K562 (cell line): ENCODE results near the gene TRAIP. TPM values are rescaled to one million over a fixed set of nuclear protein-coding genes. Genes with fewer than 3 reads are reported as not detected.

Experiments used
- ATF7 ChIP-seq: fragments of 450-650 bp; IDR thresholded peaks from 2 replicates; pipeline ENCODE4 v1.7.1; 2014; ENCODE audit warnings: mild to moderate bottlenecking, moderate library complexity
- CC2D1A ChIP-seq: fragments of 450-650 bp; IDR thresholded peaks from 2 replicates; pipeline ENCODE4 v1.6.1; 2017; ENCODE audit warnings: mild to moderate bottlenecking
- CCNT2 ChIP-seq: IDR thresholded peaks from 2 replicates; pipeline ENCODE4 v1.6.1; 2011; ENCODE audit warnings: borderline replicate concordance, low read depth, mild to moderate bottlenecking, moderate library complexity, mixed read lengths, low read length; ENCODE audit not compliant: insufficient read length; ENCODE audit errors: extremely low read depth
- E2F4 ChIP-seq: sonication (generic); formaldehyde crosslinking; IDR thresholded peaks from 2 replicates; pipeline ENCODE4 v1.8.0; 2022; ENCODE audit warnings: mild to moderate bottlenecking, low read depth, missing genetic modification reagents
- GTF2F1 ChIP-seq: IDR thresholded peaks from 2 replicates; pipeline ENCODE4 v1.6.1; 2011; ENCODE audit warnings: low read depth, low read length, improper control_type of control experiment
- HNRNPL ChIP-seq: fragments of 200-400 bp; formaldehyde crosslinking; IDR thresholded peaks from 2 replicates; pipeline ENCODE4 v1.6.1; 2017; ENCODE audit warnings: low read depth, mild to moderate bottlenecking, low read length
- KAT7 ChIP-seq: sonication (generic); formaldehyde crosslinking; IDR thresholded peaks from 2 replicates; pipeline ENCODE4 v1.8.0; 2022; ENCODE audit warnings: missing genetic modification reagents, mild to moderate bottlenecking, borderline replicate concordance
- MAX ChIP-seq: sonication (generic); formaldehyde crosslinking; IDR thresholded peaks from 2 replicates; pipeline ENCODE4 v1.9.0; 2022; ENCODE audit warnings: mild to moderate bottlenecking, missing genetic modification reagents
- MYBL2 ChIP-seq, 2 experiments: fragments of 450-650 bp in 1 of 2; sonication (generic) in 1 of 2; formaldehyde crosslinking in 1 of 2; IDR thresholded peaks; 2 replicates each; pipeline versions ENCODE4 v1.6.1 to v1.8.1; 2017 to 2022; ENCODE audit warnings: borderline replicate concordance in 1 of 2, inconsistent platforms in 1 of 2, low read depth in 1 of 2, mild to moderate bottlenecking in 1 of 2, missing genetic modification reagents in 1 of 2, moderate library complexity in 1 of 2
- MYNN ChIP-seq, 2 experiments: sonication (generic); formaldehyde crosslinking in 1 of 2; IDR thresholded peaks; 2 replicates each; pipeline versions ENCODE4 v1.5.0 to v1.6.1; 2016 to 2020; ENCODE audit warnings: antibody characterized with exemption in 1 of 2, missing genetic modification reagents in 1 of 2
- OTX1 ChIP-seq: fragments of 450-650 bp; formaldehyde crosslinking; IDR thresholded peaks from 2 replicates; pipeline ENCODE4 v1.4.0; 2022; ENCODE audit warnings: mild to moderate bottlenecking
- SMAD3 ChIP-seq: fragments of 450-650 bp; formaldehyde crosslinking; conservative IDR thresholded peaks from 2 replicates; pipeline ENCODE4 v1.4.0; 2020; ENCODE audit warnings: mild to moderate bottlenecking
- SMARCE1 ChIP-seq: fragments of 450-650 bp; IDR thresholded peaks from 2 replicates; pipeline ENCODE4 v1.7.1; 2016; ENCODE audit warnings: mild to moderate bottlenecking
- TAF7 ChIP-seq: fragments of 450-650 bp; IDR thresholded peaks from 2 replicates; pipeline ENCODE4 v1.6.1; 2016; ENCODE audit warnings: missing genetic modification characterization, missing compliant biosample characterization
- ZBTB26 ChIP-seq: fragments of 450-650 bp; formaldehyde crosslinking; IDR thresholded peaks from 2 replicates; pipeline ENCODE4 v1.4.0; 2022; ENCODE audit warnings: missing genetic modification characterization
- ZNF143 ChIP-seq: sonication (generic); formaldehyde crosslinking; IDR thresholded peaks from 2 replicates; pipeline ENCODE4 v1.9.0; 2022; ENCODE audit warnings: mild to moderate bottlenecking, missing genetic modification reagents
- ZNF184 ChIP-seq: sonication (generic); formaldehyde crosslinking; IDR thresholded peaks from 2 replicates; pipeline ENCODE4 v1.5.0; 2020; ENCODE audit warnings: missing genetic modification reagents
- ZNF431 ChIP-seq: sonication (generic); formaldehyde crosslinking; IDR thresholded peaks from 2 replicates; pipeline ENCODE4 v1.8.0; 2022; ENCODE audit warnings: mild to moderate bottlenecking, missing genetic modification reagents
- polyA plus RNA-seq, 8 experiments: library from polyadenylated mRNA; depleted of rRNA in 4 of 8; stranded (reverse) in 5 of 8; unstranded in 3 of 8; fragments of >200 nt; fragmentation: Nextera tagmentation in 2 of 8; fragmentation: Illumina TruSeq in 1 of 8; extraction: Ambion mirVana in 2 of 8; extraction: Trizol in 1 of 8; gene quantifications; 2 replicates each; pipeline versions ENCODE4 v1.2.1 to v1.2.3, GENCODE V29; 2011 to 2014; ENCODE audit warnings: inconsistent platforms in 1 of 8, missing spikeins in 1 of 8
- total RNA-seq, 7 experiments: library from RNA; depleted of rRNA in 6 of 7; stranded (reverse); fragments of >200 nt in 6 of 7; fragmentation: Illumina TruSeq in 2 of 7; extraction: Trizol in 2 of 7; gene quantifications; 2 replicates each; pipeline versions ENCODE4 v1.2.1 to v1.2.3, GENCODE V29; 2011 to 2021; ENCODE audit warnings: low replicate concordance in 1 of 7
- TF ChIP-seq, protein P1 (sequence below): fragments of 250-450 bp; sonication (Bioruptor Pico); IDR thresholded peaks from 2 replicates; pipeline ENCODE4 v1.8.0; 2021; ENCODE audit warnings: moderate library complexity, mild to moderate bottlenecking, inconsistent platforms
- TF ChIP-seq, protein P2 (sequence below): sonication (generic); formaldehyde crosslinking; IDR thresholded peaks from 2 replicates; pipeline ENCODE4 v1.4.0; 2020; ENCODE audit warnings: mild to moderate bottlenecking, missing genetic modification reagents

The TRAIP gene
- total and polyA plus RNA-seq, 9 of the 15 experiments (the other 6 are each of a cell fraction or from before 2014, with no cell fraction given) = 14.3 to 38.6 (median 21.2) TPM

DNA sequence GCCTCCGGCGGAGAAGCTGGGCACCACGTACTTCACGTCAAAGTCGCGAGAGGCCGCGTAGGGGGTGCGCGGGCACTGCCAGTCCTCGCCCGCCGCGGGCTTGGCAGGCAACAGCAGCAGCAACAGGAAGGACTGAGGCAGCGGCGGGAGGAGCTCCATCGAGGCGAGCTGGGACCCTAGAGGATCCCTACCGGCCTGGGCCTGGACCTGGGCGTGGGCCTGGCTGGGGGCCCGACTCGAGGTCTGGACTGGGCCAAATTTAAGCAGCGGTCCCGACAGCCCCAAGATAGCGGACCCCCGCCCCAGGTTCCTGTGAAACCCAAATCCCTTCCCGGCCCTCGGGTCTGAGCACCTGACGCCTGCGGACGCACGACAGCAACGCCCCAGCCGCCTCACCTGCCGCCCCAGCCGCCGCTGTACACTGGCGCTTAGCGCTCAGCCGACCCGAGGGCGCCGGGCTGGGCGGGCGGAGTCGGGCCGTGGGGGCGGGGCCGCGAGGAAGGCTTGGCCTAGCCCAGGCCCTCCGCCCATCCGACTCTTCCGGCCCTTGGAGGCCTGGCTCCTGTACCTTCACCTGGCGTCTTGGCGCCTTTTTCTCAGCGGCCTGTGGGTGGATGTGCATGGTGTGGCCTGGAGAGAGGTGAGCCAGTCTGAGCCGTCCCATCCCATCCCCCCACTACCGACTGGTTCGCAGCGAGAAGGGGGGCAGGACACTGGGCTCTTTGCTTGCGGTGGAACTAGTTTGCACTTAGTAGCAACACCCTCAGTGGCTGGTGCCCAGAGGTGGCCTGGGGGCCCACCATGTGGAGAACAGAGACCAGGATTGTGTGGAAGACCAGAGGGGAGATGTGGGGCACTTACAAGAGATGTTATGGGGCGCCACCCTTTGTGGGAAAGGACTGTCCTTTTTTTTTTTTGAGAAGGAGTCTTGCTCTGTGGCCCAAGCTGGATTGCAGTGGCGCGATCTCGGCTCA is 47.4 kb upstream of the TRAIP start, which contains the start of gene MST1R (continued):
- TF ChIP-seq, protein P1, sequence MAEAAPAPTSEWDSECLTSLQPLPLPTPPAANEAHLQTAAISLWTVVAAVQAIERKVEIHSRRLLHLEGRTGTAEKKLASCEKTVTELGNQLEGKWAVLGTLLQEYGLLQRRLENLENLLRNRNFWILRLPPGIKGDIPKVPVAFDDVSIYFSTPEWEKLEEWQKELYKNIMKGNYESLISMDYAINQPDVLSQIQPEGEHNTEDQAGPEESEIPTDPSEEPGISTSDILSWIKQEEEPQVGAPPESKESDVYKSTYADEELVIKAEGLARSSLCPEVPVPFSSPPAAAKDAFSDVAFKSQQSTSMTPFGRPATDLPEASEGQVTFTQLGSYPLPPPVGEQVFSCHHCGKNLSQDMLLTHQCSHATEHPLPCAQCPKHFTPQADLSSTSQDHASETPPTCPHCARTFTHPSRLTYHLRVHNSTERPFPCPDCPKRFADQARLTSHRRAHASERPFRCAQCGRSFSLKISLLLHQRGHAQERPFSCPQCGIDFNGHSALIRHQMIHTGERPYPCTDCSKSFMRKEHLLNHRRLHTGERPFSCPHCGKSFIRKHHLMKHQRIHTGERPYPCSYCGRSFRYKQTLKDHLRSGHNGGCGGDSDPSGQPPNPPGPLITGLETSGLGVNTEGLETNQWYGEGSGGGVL (CRISPR knock-in tag) = no peak
- no peak for TF ChIP-seq OTX1
- TF ChIP-seq ATF7 = peak; percentile 26; the same call in 1 of the 2 replicates
- TF ChIP-seq MYBL2 (IDR thresholded peaks at IDR 0.05; ENCODE audit: low read depth) = no peak
- no peak for TF ChIP-seq MYBL2 (CRISPR knock-in tag; IDR thresholded peaks at IDR 0.05; ENCODE audit: borderline replicate concordance)
- no peak for TF ChIP-seq ZBTB26
- TF ChIP-seq ZNF184 = no peak
- no peak; the same call in 1 of the 2 replicates for TF ChIP-seq ZNF143 (CRISPR knock-in tag)
- TF ChIP-seq E2F4 (CRISPR knock-in tag) = no peak
- peak; percentile 80; the same call in 1 of the 2 replicates for TF ChIP-seq HNRNPL
- TF ChIP-seq CC2D1A = 0 out of 2 replicates have a peak, but pooled peaks have one; percentile 12
- peak; percentile 72; the same call in 1 of the 2 replicates for TF ChIP-seq KAT7 (CRISPR knock-in tag)
- no peak for TF ChIP-seq TAF7 (tag)
- TF ChIP-seq ZNF431 (CRISPR knock-in tag) = no peak
- peak; percentile 65 for TF ChIP-seq MAX (CRISPR knock-in tag)
- TF ChIP-seq SMARCE1 = 0 out of 2 replicates have a peak, but pooled peaks have one; percentile 15
- TF ChIP-seq, protein P2, sequence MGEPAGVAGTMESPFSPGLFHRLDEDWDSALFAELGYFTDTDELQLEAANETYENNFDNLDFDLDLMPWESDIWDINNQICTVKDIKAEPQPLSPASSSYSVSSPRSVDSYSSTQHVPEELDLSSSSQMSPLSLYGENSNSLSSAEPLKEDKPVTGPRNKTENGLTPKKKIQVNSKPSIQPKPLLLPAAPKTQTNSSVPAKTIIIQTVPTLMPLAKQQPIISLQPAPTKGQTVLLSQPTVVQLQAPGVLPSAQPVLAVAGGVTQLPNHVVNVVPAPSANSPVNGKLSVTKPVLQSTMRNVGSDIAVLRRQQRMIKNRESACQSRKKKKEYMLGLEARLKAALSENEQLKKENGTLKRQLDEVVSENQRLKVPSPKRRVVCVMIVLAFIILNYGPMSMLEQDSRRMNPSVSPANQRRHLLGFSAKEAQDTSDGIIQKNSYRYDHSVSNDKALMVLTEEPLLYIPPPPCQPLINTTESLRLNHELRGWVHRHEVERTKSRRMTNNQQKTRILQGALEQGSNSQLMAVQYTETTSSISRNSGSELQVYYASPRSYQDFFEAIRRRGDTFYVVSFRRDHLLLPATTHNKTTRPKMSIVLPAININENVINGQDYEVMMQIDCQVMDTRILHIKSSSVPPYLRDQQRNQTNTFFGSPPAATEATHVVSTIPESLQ = no peak
- peak; percentile 31 for TF ChIP-seq CCNT2
- no peak for TF ChIP-seq GTF2F1
- no peak for TF ChIP-seq SMAD3
- no peak for TF ChIP-seq MYNN (IDR thresholded peaks at IDR 0.05)
- TF ChIP-seq MYNN (CRISPR knock-in tag; IDR thresholded peaks at IDR 0.05) = no peak
